ENCODE data around the gene ETS1.

Gene ETS1

DNA sequence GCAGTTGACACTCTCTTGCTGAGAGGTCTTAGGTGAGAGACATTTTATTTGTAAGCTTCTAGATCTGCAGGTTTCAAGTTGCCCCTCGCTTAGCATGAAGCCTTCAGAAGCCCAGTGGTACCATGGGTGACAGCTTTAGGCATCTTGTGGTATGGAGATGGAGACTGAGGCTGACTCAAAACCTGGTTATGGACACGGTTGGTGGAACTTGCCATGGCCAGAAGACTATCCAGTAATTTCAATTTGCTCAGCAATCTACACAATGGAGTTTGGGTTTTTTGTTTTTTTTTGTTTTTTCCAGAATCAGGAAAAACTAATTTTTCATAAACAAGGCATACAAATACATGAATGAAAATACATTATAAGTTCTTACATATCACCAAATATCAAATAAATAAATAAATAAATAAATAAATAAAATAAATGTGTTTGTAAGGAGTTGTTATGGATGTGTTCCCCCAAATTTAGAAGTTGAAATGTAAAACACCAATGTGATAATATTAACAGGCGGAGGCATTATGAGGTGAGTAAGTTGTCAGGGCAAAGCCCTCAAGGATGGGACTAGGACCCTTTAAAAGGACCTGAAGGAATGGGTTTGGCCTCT lies 22.6 kb downstream of the ETS1 start:
- DNase-seq = no peak

GRCh38 chr11:128563942-128564641 lies 23.3 kb downstream of the ETS1 start:
- no peak for DNase-seq

DNA sequence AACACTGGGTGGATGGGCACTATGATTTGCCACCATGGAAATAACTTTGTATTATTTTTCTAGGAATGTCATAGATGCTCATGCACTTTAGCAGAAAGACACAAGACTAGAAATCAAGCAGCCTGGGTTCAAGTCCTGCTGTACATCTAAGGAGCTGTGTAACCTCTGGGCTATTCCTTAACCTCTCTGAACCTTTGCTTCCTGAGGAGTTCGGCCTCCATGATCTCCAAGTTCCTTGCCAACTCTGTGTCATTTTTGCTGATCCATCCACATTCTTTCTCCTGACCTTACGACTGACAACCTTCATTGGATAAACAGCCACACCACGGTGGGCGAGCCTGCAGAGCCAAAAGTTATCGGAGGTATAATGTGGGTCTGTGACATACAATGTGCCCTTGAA lies 24.1 kb downstream of the ETS1 start:
- no peak for DNase-seq

- no peak for DNase-seq
Observed at GRCh38 chr11:128559496-128560103, 27.8 kb downstream of the ETS1 start.

GRCh38 chr11:128555606-128556005 lies 31.8 kb downstream of the ETS1 start:
- no peak for DNase-seq

DNA sequence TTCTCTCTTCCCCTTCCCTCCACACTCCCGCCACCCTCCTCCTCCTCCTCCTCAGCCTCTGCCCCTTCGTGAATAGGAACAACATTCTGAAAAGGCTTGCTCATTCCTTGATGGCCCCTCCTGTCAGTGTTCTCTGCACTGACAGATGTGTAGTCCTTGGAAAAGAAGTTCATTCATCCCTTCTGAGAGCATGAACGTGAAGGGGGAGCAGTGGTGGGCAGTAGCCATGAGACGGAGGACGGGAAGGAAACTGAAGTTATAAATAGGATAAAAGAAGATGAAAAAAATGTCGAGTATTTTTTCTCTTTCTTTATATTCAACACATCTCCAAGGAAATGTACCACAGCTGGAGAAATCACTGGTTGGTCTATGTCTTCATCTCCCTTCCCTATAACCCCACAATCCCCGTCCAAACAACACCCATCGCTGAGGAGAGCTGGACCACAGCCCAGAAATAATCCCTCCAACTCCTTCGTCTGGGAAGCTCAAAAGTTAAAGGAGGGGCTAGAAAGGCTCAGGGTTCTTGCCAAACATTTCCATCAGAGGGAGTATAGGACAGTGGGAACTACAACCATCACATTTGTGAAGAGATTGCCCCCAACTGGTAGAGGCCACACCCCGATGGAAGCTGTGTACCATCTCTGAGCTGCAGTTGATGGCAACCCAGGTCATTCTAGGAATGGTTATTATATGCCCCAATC lies 33.5 kb downstream of the ETS1 start:
- no peak for DNase-seq

- no peak for DNase-seq
Observed at GRCh38 chr11:128552783-128553661, 34.3 kb downstream of the ETS1 start.

DNA sequence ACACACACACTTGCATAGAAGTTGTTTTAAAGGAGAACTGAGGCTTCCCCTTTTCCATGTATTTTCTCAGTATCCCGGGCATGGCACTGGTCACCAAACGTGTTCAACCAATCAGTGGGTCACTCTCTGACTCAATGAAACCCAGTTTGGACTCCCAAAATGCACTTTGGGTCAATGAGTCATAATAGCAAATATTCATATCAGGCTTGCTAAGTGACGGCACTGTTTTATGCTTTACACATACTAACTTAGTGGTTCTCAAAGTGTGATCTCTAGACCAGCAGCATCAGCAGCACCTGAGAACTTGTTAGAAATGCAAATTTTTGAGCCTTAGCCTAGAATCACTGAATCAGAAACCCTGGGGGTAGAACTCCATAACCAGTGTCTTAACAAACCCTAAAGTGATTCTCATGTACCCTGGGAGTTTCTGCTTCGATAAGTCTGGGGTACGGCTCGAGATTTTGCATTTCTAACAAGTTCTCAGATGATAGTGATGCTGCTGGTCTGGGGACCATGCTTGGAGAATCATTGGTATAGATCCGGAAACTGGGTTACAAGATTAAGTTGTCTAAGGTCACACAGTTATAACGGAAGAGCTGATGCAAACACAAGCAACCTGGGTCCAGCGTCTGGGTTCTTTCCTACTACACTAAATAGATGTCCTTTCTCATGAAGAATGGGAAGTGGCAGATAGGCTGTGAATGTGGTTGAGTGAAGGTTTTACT lies 35.6 kb downstream of the ETS1 start:
- no peak for DNase-seq

DNA sequence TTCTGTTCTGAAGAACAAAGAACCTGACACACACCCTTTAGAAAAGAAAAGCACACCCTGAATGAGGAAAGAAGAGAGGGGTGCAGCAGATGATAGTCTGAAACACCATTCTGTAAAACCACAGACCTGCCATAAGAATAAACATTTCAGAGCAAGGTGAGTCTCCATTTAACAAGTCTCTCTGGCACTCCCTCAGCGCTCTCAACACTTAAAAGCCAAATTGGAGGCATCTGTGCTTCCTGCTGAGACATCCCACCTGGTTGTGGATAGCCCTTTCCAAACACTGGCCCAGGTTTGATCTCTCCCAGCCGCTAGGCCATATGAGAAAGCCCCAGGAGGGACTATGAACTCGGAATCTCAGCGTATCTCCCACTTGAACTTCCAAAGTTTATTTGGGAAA lies 36.3 kb downstream of the ETS1 start:
- no peak for DNase-seq

DNA sequence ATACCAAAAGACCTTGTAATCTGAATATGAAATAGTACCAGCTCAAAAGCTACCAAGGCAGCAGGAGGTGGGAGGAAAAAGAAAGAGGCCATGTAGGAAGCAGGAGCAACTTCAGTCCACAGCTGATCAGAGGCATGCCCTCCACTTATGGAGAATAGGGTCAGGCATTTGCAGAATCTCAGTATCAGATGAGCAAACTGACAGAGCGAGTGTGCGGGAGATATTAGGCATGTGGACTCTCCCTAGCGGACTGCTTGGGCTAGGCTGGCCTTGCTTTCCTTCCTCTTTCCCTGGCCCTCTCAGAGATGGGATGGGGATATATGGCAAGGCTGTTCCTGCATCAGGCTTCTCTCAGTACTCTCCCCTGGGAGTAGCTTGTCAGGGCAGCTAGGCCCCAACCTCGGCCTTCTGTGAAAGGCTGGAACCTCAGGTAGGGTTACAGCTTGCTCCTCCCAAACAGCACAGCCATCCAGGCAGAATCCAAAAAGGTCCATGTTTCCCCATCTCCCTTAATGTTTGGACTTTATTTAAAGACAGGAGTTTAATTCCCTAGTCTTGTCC lies 37.0 kb downstream of the ETS1 start:
- no peak for DNase-seq

DNA sequence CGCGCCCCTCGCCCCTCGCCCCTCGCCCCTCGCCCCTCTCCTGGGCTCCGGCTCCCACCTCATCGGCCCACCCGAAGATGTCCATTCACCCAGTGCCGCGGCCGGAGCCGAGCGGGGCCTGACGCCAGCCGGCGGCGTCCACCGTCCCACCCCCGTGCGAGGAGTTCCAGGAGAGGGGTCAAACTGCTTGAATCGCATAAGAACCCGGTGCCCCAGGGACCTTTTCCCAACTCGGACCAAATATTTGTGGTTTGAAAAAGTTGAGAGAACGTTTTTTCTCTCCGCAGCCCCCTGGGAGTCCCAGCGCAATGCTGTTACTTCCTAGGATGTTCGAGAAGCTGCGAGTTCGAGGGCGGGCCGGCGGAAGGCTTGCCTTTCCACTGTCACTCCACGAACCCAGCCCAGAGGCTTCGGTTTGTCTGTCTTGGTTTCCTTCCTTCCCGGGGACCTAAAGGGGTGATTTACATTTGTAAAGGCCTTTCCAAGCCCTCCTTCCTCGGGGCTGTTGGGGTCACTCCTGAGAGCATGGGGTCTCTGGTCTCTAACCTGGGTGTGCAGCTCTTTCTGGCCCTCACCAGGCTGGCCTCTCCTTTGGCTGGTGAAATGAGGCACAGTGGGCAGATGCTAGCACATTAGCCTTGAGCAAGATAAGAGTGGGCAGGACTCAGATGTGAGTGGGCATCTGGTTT lies 38.0 kb downstream of the ETS1 start:
- DNase-seq = no peak

- no peak for DNase-seq
Observed at GRCh38 chr11:128548649-128549255, 38.6 kb downstream of the ETS1 start.

DNA sequence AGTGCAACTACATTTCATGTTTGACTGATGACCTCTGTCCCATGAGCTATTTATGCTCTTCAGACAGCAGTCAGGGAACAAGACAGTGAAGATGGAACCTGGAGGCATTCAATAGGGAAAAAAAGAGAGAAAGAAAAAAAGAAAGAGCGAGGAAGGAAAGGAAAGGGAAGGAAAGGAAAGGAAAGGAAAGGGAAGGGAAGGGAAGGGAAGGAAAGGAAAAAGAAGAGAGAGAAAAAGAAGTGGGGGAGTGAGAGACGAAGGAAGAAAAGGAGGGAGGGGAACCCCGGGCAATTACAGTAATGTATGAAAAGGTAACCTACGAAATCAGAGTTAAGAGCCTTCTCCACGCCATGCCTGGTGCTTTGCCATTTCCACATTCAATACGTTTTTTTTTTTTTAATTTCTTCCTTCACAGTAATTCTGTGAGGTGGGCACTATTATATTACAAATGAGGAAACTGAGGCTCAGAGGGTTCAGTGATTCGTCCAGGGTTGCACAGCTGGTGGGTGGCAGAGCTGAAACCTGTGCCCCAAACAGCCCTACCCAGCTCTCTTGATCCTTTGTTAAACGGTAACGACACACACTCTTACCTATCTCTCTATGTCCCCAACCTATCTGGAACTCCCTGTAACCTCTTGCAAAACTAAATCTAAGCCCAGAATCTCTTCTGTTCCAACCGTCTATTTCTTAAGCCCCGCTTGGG lies 39.3 kb downstream of the ETS1 start:
- DNase-seq = no peak

- no peak for DNase-seq
Observed at GRCh38 chr11:128546916-128547315, 40.4 kb downstream of the ETS1 start.

DNA sequence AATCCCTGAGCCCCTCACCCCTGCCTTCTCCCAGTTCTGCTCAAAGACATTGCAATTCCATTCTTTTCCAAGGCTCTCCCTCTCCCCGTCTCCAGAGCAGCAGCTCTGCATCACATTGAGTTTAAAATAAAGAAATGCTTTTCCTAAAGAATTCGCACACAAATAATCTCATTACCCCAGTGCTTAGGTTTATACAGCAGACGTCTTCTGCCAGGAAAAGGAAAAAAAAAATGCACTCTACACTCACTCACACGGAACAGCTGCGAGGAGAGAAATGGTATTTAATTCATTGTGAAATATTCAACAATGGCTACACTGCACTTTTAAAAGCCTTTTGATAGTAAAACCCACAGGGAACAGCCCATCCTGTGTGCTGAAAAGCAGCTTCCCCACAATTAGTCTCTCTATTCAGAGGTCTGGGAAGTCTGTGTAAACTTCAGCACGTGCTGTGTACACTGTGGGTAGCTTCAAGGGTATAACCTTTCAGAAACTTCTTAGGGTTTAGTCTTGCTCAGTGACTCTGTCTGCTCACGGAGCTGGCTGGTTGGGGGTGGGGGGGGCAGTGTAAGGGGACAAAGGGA lies 42.8 kb downstream of the ETS1 start:
- peak; percentile 62 for DNase-seq

GRCh38 chr11:128540469-128540868 lies 46.9 kb downstream of the ETS1 start:
- DNase-seq = no peak

GRCh38 chr11:128536506-128536905 lies 50.9 kb downstream of the ETS1 start:
- DNase-seq = no peak

GRCh38 chr11:128535468-128536457 lies 51.6 kb downstream of the ETS1 start:
- peak; percentile 81 for DNase-seq

Data from NCI-H1105 treated with DMSO at 0.1 percent for 48 hours (cell line).